PC-9 (cell line): ENCODE measurements around the gene CTXND1.

Experiments
- EZH2 ChIP-seq: fragments of 200-600 bp; sonication (generic); IDR thresholded peaks from 2 replicates; pipeline ENCODE4 v1.8.0; 2017; ENCODE audit warnings: antibody characterized with exemption, low read depth
- TF ChIP-seq, protein P1 (sequence below): fragments of 200-600 bp; sonication (generic); conservative IDR thresholded peaks from 2 replicates; pipeline ENCODE4 v1.6.1; 2017; ENCODE audit warnings: mixed run types, antibody characterized with exemption, mild to moderate bottlenecking, moderate library complexity

DNA sequence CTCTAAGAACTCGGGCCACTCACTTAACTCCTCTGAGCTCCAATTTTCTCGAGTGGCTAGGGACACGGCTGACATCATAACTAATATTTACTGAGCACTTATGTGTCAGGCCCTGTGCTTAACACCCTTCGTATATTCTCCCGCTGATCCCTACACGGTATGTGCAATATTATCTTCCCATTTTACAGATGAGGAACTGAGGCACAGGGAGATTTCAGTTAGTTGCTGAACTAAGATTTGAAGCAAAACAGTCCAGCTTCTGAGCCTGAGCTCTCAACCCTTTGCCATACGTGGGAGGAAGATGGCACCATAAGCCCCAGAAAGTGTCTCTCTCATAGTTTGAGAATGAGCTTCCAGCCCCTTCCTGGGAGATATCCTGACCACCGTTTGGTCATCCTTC is 79.6 kb downstream of the CTXND1 start:
- TF ChIP-seq, protein P1, sequence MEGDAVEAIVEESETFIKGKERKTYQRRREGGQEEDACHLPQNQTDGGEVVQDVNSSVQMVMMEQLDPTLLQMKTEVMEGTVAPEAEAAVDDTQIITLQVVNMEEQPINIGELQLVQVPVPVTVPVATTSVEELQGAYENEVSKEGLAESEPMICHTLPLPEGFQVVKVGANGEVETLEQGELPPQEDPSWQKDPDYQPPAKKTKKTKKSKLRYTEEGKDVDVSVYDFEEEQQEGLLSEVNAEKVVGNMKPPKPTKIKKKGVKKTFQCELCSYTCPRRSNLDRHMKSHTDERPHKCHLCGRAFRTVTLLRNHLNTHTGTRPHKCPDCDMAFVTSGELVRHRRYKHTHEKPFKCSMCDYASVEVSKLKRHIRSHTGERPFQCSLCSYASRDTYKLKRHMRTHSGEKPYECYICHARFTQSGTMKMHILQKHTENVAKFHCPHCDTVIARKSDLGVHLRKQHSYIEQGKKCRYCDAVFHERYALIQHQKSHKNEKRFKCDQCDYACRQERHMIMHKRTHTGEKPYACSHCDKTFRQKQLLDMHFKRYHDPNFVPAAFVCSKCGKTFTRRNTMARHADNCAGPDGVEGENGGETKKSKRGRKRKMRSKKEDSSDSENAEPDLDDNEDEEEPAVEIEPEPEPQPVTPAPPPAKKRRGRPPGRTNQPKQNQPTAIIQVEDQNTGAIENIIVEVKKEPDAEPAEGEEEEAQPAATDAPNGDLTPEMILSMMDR, result no peak
- no peak for TF ChIP-seq EZH2
